Testis (tissue), 2 donors: ENCODE results near the gene PIP5KL1.

ENCODE experiments used
- CTCF ChIP-seq, 3 experiments: fragments of 450-650 bp in 2 of 3; fragments of 200-600 bp in 1 of 3; sonication (generic) in 1 of 3; IDR thresholded peaks; one replicate each; pipeline ENCODE4 v1.5.1; 2016 to 2019; ENCODE audit warnings: antibody characterized with exemption in 3 of 3, mild to moderate bottlenecking in 2 of 3, moderate library complexity in 1 of 3
- POLR2A ChIP-seq: fragments of 450-650 bp; IDR thresholded peaks from one replicate; pipeline ENCODE4 v1.6.1; 2017; ENCODE audit warnings: antibody characterized with exemption, mild to moderate bottlenecking, moderate library complexity

GRCh38 chr9:127905004-127905728, 25.4 kb downstream of the PIP5KL1 start:
- no peak for TF ChIP-seq POLR2A
- TF ChIP-seq CTCF (IDR thresholded peaks at IDR 0.05): no peak
